Measurements from ENCODE around the gene ABLIM2. TPM values are rescaled to one million over a fixed set of nuclear protein-coding genes. Genes with fewer than 3 reads are reported as not detected.

Gene ABLIM2
- total RNA-seq, 1 experiment from 2014 or later: 1.0 TPM

- H2BK20ac ChIP-seq (ENCODE audit: low read depth, low read length, poor library complexity, severe bottlenecking): no peak overlapping the region
- peak overlapping the region in 1 of 2 experiments; percentile 33; a peak in 1 of 5 replicates for H3K4me3 Mint-ChIP-seq
- no peak overlapping the region for H3K4ac ChIP-seq (ENCODE audit: low read depth, low read length)
- H2BK5ac ChIP-seq (ENCODE audit: insufficient read length, low read length): no peak overlapping the region
- no peak overlapping the region for H3K9ac ChIP-seq (ENCODE audit: extremely low read depth, insufficient read length, low read length)
- H2AFZ ChIP-seq (ENCODE audit: low read length): no peak overlapping the region
- H3K23me2 ChIP-seq (ENCODE audit: insufficient read length, low read depth, low read length, poor library complexity, severe bottlenecking): no peaks in the 10 kb centered on the region
- peaks cover 4% of the 10 kb centered on the region for H3K27me3 Mint-ChIP-seq (ENCODE audit: low read depth)
- H2AK5ac ChIP-seq (ENCODE audit: insufficient read length, low read length): no peak overlapping the region
- no peak overlapping the region for H3T11ph ChIP-seq (ENCODE audit: low read length)
- H4K8ac ChIP-seq (replicated peaks; ENCODE audit: insufficient read length, low read depth, low read length): no peak overlapping the region
- no peaks in the 10 kb centered on the region for H3K9me3 ChIP-seq (ENCODE audit: control insufficient read depth, low read depth, low read length)
- no peaks in the 10 kb centered on the region; the same call in 1 of the 2 replicates for H3K4me1 ChIP-seq (ENCODE audit: insufficient read depth, low read length)
- WGBS (ENCODE audit: extremely low coverage, insufficient read length, low lambda C conversion rate): no CpG with 5 or more reads among the region's 26 CpGs
- H3K4me2 ChIP-seq (ENCODE audit: insufficient read depth, insufficient read length, low read length): no peak overlapping the region
- no peak overlapping the region for H3K23ac ChIP-seq (ENCODE audit: insufficient read length, low read depth, low read length)
- H4K91ac ChIP-seq (ENCODE audit: insufficient read length, low read depth, low read length): no peak overlapping the region
- H4K5ac ChIP-seq (ENCODE audit: insufficient read length, low read depth, low read length): no peak overlapping the region
- no peak overlapping the region for H3K56ac ChIP-seq (ENCODE audit: insufficient read length, low read depth, low read length)
- H3K27ac ChIP-seq (ENCODE audit: insufficient read length, low read depth, low read length): no peak overlapping the region
- H3K27me3 ChIP-seq (ENCODE audit: insufficient read depth, low read length): no peaks in the 10 kb centered on the region
- H2BK12ac ChIP-seq (ENCODE audit: insufficient read length, low read depth, low read length): no peak overlapping the region
- peak overlapping the region; percentile 45; the same call in 1 of the 2 replicates for H3K14ac ChIP-seq (ENCODE audit: insufficient read depth, low read length)
- no peak for TF ChIP-seq CTCF (conservative IDR thresholded peaks at IDR 0.05)
- H4K20me1 ChIP-seq (ENCODE audit: control insufficient read depth, insufficient read depth, insufficient read length): no peaks in the 10 kb centered on the region
- no peak overlapping the region for H2BK15ac ChIP-seq (ENCODE audit: low read depth, low read length)
- no peaks in the 10 kb centered on the region for H3K9me3 Mint-ChIP-seq
- H3K79me1 ChIP-seq (ENCODE audit: insufficient read depth, low read depth, low read length, poor library complexity, severe bottlenecking): no peaks in the 10 kb centered on the region
- H2BK120ac ChIP-seq (ENCODE audit: low read depth, low read length, poor library complexity, severe bottlenecking): no peak overlapping the region
- peak overlapping the region; percentile 51 for H3K18ac ChIP-seq (ENCODE audit: insufficient read length, low read depth, low read length)
- peak overlapping the region in 1 of 3 experiments; percentile 59; a peak in 1 of 7 replicates for H3K27ac Mint-ChIP-seq
- no peaks in the 10 kb centered on the region for H3K79me2 ChIP-seq (ENCODE audit: insufficient read depth, low read length)
- DNase-seq: peak; percentile 63
- no peaks in the 10 kb centered on the region for H3K36me3 Mint-ChIP-seq (ENCODE audit: insufficient read depth in 1 of 3, low read depth in 3 of 3)
- peaks cover 16 to 20% of the 10 kb centered on the region in 2 experiments for H3K4me1 Mint-ChIP-seq
Observed at GRCh38 chr4:8133897-8134563, 24.6 kb downstream of the ABLIM2 start.
